Measurements from ENCODE around the gene HK2.

Gene HK2

GRCh38 chr2:74822771-74823566, 11.0 kb upstream of the HK2 start:
- H3K4me3 ChIP-seq (ENCODE audit: low read length): no peak overlapping the region
- no peak for TF ChIP-seq CTCF (IDR thresholded peaks at IDR 0.05; ENCODE audit: insufficient read depth, low read depth, low read length, missing control alignments)
- DNase-seq (ENCODE audit: low read depth): no peak

- H3K4me3 ChIP-seq (ENCODE audit: low read length): no peak overlapping the region
- DNase-seq (ENCODE audit: low read depth): no peak
- no peak for TF ChIP-seq CTCF (IDR thresholded peaks at IDR 0.05; ENCODE audit: insufficient read depth, low read depth, low read length, missing control alignments)
These were observed 9.2 kb upstream of the HK2 start for GRCh38 chr2:74824679-74825078.

- H3K4me3 ChIP-seq (ENCODE audit: low read length): no peak overlapping the region
- TF ChIP-seq CTCF (IDR thresholded peaks at IDR 0.05; ENCODE audit: insufficient read depth, low read depth, low read length, missing control alignments): no peak
- no peak for DNase-seq (ENCODE audit: low read depth)
These were observed 5.4 kb upstream of the HK2 start for GRCh38 chr2:74828543-74828942.

- H3K4me3 ChIP-seq (ENCODE audit: low read length): no peak overlapping the region
- peak; percentile 53 for DNase-seq (ENCODE audit: low read depth)
- TF ChIP-seq CTCF (IDR thresholded peaks at IDR 0.05; ENCODE audit: insufficient read depth, low read depth, low read length, missing control alignments): no peak
These were observed 2.0 kb upstream of the HK2 start for GRCh38 chr2:74831693-74832530.

DNA sequence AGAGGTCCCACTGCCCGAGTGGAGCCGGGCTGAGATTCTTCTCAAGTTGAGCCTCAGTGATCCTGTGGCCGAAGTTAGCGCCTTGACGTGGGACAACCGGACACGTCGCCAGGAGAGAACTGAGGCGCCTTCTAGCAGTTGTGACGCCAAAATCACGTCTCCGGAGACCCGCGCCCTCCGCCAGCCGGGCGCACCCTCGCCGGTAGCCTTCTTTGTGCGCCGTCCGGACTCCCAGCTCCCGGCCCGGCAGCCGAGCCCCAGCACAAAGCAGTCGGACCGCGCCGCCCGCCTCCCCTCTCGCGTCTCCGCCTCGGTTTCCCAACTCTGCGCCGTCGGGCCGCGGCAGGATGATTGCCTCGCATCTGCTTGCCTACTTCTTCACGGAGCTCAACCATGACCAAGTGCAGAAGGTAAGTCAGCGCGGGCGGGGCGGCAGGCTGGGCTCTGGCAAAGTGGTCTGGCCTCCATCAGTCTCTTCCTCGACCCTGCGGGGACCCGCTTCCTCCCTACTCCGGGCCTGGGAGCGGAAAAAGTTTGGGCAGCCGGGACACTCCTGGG, 386 bp downstream of the HK2 start:
- H3K4me3 ChIP-seq (ENCODE audit: low read length): peak overlapping the region; percentile 82
- peak; percentile 51 for DNase-seq (ENCODE audit: low read depth)

GRCh38 chr2:74834792-74835755, 1.1 kb downstream of the HK2 start:
- no peak for TF ChIP-seq CTCF (IDR thresholded peaks at IDR 0.05; ENCODE audit: insufficient read depth, low read depth, low read length, missing control alignments)
- H3K4me3 ChIP-seq (ENCODE audit: low read length): peak overlapping the region; percentile 82
- DNase-seq (ENCODE audit: low read depth): peak; percentile 62

All from epithelial cell of esophagus (primary cell).